Hair follicle dermal papilla cell (primary cell): ENCODE measurements around the gene NFATC3. TPM values are rescaled to one million over a fixed set of nuclear protein-coding genes. Genes with fewer than 3 reads are reported as not detected.

Experiments used
- small RNA-seq: library from RNA; depleted of rRNA; stranded (forward); fragments of <200 nt; gene quantifications from one replicate; pipeline ENCODE3, GENCODE V24; 2012
- total RNA-seq: library from RNA; depleted of rRNA; stranded (reverse); fragments of >200 nt; gene quantifications from 2 replicates; pipeline ENCODE4 v1.2.3, GENCODE V29; 2012

Gene NFATC3
- total RNA-seq: 33.8 and 40.6 TPM in 2 replicates

GRCh38 chr16:68085259-68086071, at the start of gene NFATC3:
Gene NFATC3, plus strand, starts transcription at chr16:68085370. Its CDS starts 312 bp downstream, at chr16:68085682.

DNA sequence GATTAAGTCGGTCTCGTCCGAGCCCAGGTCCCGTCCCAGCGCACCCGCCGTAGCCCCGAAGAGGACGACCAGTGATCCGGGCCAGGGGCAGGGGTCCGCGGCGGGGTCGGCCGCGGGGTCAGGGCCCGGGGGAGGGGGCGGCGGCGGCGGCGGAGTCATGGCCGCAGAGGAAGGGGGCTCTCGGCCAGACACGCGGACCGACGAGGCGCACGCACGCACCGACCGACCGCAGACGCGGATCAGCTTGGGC, 150.6 kb downstream of the NFATC3 start, which contains the start of gene ESRP2:
TSS of gene ESRP2 (minus strand) at position 241 of the 250 bp plus-strand sequence. CDS start at position 159, 82 bp downstream.

GRCh38 chr16:68244903-68245853, 160.0 kb downstream of the NFATC3 start, which contains the start of gene PLA2G15:
Gene PLA2G15, plus strand, starts transcription at chr16:68245373. Its CDS starts 54 bp downstream, at chr16:68245427.

DNA sequence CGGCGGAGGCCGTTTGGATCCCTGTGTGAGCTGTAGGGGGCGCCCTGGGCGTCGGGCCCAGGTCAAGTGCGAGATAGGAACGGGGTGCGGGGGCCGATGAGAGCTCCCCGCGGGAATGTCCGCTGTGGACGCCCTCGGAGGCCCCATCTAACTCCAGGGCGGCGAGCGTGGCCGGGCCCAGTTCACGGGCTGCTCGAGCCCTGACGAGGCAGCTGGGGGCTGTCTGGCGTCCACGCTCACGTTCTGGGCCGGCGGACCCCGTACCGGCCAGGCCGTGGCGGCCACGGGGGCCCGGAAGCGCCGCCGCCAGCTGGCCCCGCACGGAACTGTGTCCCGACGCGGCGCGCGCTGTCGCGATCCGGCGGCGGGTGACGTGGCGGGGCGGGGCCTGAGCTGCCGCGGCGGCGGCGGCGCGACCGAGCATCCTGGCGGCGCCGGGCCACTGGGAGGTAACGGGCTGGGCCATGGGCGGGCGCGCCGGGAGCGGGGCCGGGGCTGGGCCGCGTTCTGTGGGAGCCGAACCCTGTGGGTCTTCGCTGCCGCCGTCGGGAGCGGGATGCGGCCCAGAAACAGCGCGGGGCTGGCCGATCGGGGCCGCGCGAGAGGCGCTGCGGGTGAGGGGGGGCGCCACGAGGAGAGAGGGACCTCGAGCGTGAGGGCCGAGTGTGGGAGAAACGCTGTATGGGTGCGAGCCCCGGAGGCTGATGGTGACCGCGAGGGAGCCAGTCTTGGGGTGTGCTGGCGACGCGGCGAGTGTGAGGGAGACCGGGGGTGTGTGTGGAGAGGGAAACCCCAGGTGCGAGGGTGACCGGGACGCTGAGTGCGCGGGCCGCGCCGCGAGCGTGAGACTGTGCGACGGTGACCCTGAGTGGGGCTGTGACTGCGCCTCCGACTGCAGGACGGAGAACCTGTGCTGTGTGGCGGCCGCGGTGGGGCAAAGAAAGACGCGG, 179.2 kb downstream of the NFATC3 start, which contains the start of gene SLC7A6:
TSS of gene SLC7A6 (plus strand) at position 399 of the 950 bp plus-strand sequence. CDS start 10,201 bp downstream, outside the sequence.

Small RNAs within 50 kb of the gene (small RNA-seq; reads per million reads assigned to genes)
- gene RF00019 (not detected), gene RF00554 (not detected)

Other genes starting within 250 kb of the NFATC3 start
- gene THAP11, start 243.1 kb upstream of the NFATC3 start, total RNA-seq: 30.0 and 34.6 TPM in 2 replicates
- 111 and 129 TPM in 2 replicates for gene NUTF2, start 238.4 kb upstream of the NFATC3 start, total RNA-seq
- 35.6 and 36.8 TPM in 2 replicates for gene CENPT, start 237.7 kb upstream of the NFATC3 start, total RNA-seq
- gene EDC4, start 212.3 kb upstream of the NFATC3 start, total RNA-seq: 53.2 and 64.1 TPM in 2 replicates
- gene NRN1L, start 200.5 kb upstream of the NFATC3 start, total RNA-seq: not detected in 2 replicates
- 14.5 and 16.4 TPM in 2 replicates for gene PSKH1, start 192.1 kb upstream of the NFATC3 start, total RNA-seq
- gene CTRL, start 153.5 kb upstream of the NFATC3 start, total RNA-seq: 1.1 and 1.3 TPM in 2 replicates
- gene PSMB10, start 148.5 kb upstream of the NFATC3 start, total RNA-seq: 63.9 and 73.6 TPM in 2 replicates
- gene LCAT, start 141.2 kb upstream of the NFATC3 start, total RNA-seq: 9.6 and 11.2 TPM in 2 replicates
- 82.1 and 92.5 TPM in 2 replicates for gene SLC12A4, start 116.7 kb upstream of the NFATC3 start, total RNA-seq
- not detected in 2 replicates for gene DPEP3, start 104.9 kb upstream of the NFATC3 start, total RNA-seq
- not detected in 2 replicates for gene DPEP2, start 85.9 kb upstream of the NFATC3 start, total RNA-seq
- gene DPEP2NB, start 69.5 kb upstream of the NFATC3 start, total RNA-seq: not detected in 2 replicates
- gene DDX28, start 62.1 kb upstream of the NFATC3 start, total RNA-seq: 11.8 and 12.4 TPM in 2 replicates
- gene DUS2, start 62.1 kb upstream of the NFATC3 start, total RNA-seq: 15.3 and 15.7 TPM in 2 replicates
- gene ESRP2, start 150.8 kb downstream of the NFATC3 start, total RNA-seq: 0.12 and 0.16 TPM in 2 replicates
- gene PLA2G15, start 160.0 kb downstream of the NFATC3 start, total RNA-seq: 21.7 and 27.8 TPM in 2 replicates
- gene SLC7A6, start 179.2 kb downstream of the NFATC3 start, total RNA-seq: 25.1 and 39.6 TPM in 2 replicates
- 14.8 and 15.3 TPM in 2 replicates for gene SLC7A6OS, start 225.6 kb downstream of the NFATC3 start, total RNA-seq
- 42.4 and 43.2 TPM in 2 replicates for gene PRMT7, start 225.6 kb downstream of the NFATC3 start, total RNA-seq